ENCODE measurements around the gene SNX24.

Gene SNX24

GRCh38 chr5:122924203-122924602 lies 78.8 kb downstream of the SNX24 start:
- DNase-seq: no peak

GRCh38 chr5:122924719-122925395 lies 79.4 kb downstream of the SNX24 start:
- no peak for DNase-seq

GRCh38 chr5:122929001-122929400 lies 83.6 kb downstream of the SNX24 start:
- DNase-seq: no peak

GRCh38 chr5:122929980-122930379 lies 84.6 kb downstream of the SNX24 start:
- no peak for DNase-seq

- no peak for DNase-seq
These were observed 88.5 kb downstream of the SNX24 start for GRCh38 chr5:122933956-122934355.

GRCh38 chr5:122936088-122936487 lies 90.7 kb downstream of the SNX24 start:
- DNase-seq: no peak

GRCh38 chr5:122937914-122938313 lies 92.5 kb downstream of the SNX24 start:
- DNase-seq: no peak

- no peak for DNase-seq
These were observed 95.5 kb downstream of the SNX24 start for GRCh38 chr5:122940890-122941289.

- no peak for DNase-seq
These were observed 96.3 kb downstream of the SNX24 start for GRCh38 chr5:122941737-122942136.

GRCh38 chr5:122942164-122942914 lies 96.9 kb downstream of the SNX24 start:
- no peak for DNase-seq

- DNase-seq: no peak
These were observed 97.8 kb downstream of the SNX24 start for GRCh38 chr5:122943050-122943698.

- no peak for DNase-seq
These were observed 98.6 kb downstream of the SNX24 start for GRCh38 chr5:122944051-122944450.

- no peak for DNase-seq
These were observed 102.0 kb downstream of the SNX24 start for GRCh38 chr5:122947372-122947771.

- no peak for DNase-seq
These were observed 102.4 kb downstream of the SNX24 start for GRCh38 chr5:122947772-122948171.

GRCh38 chr5:122948319-122948718 lies 102.9 kb downstream of the SNX24 start:
- DNase-seq: no peak

- DNase-seq: no peak
These were observed 106.2 kb downstream of the SNX24 start for GRCh38 chr5:122951658-122952057.

- DNase-seq: no peak
These were observed 109.3 kb downstream of the SNX24 start for GRCh38 chr5:122954719-122955118.

GRCh38 chr5:122957457-122957856 lies 112.0 kb downstream of the SNX24 start:
- no peak for DNase-seq

GRCh38 chr5:122959740-122960445 lies 114.5 kb downstream of the SNX24 start:
- DNase-seq: no peak

- no peak for DNase-seq
These were observed 117.9 kb downstream of the SNX24 start for GRCh38 chr5:122963305-122963704.

GRCh38 chr5:122965111-122965510 lies 119.7 kb downstream of the SNX24 start:
- DNase-seq: no peak

- DNase-seq: no peak
These were observed 121.7 kb downstream of the SNX24 start for GRCh38 chr5:122967085-122967484.

GRCh38 chr5:122967625-122968024 lies 122.2 kb downstream of the SNX24 start:
- DNase-seq: no peak

Measured in stimulated activated CD4-positive, alpha-beta T cell treated with anti-CD3 and anti-CD28 coated beads, Interleukin-2, amount 100 ng/mL, for 24 hours (primary cell).